Epithelial cell of esophagus (primary cell): ENCODE data around the gene SORCS1.

Experiments used
- DNase-seq: peaks from one replicate; pipeline ENCODE4 v3.0.0; 2010; ENCODE audit warnings: low read depth
- H3K4me3 ChIP-seq: 2 replicates; pipeline ENCODE4 v1.5.1; 2011; ENCODE audit warnings: mild to moderate bottlenecking, low read length, control low read depth
- TF ChIP-seq, protein P1 (sequence below): IDR thresholded peaks from 2 replicates; pipeline ENCODE4 v1.5.1; 2011; ENCODE audit warnings: low read depth, mild to moderate bottlenecking, low read length, control low read depth, inconsistent platforms; ENCODE audit not compliant: insufficient read depth; ENCODE audit errors: missing control alignments

Gene SORCS1

DNA sequence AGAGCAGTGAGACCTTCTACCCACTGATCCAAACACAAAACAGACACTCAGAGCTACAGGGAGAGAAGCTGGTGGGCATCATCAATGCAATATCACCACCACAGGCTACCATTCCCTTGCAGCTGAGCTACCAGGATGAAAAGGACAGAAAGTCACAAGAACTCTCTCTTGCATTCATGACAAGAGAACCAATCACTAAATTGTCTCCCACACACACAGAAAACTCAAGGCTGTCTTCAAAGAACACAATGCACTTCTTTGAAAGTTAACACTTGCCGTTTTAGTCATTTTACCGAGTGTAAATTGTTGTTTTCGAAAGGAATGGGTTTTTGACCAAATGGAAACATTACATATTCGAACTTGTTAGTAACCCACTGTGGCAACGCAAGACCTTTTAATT lies 626.6 kb downstream of the SORCS1 start:
- TF ChIP-seq, protein P1, sequence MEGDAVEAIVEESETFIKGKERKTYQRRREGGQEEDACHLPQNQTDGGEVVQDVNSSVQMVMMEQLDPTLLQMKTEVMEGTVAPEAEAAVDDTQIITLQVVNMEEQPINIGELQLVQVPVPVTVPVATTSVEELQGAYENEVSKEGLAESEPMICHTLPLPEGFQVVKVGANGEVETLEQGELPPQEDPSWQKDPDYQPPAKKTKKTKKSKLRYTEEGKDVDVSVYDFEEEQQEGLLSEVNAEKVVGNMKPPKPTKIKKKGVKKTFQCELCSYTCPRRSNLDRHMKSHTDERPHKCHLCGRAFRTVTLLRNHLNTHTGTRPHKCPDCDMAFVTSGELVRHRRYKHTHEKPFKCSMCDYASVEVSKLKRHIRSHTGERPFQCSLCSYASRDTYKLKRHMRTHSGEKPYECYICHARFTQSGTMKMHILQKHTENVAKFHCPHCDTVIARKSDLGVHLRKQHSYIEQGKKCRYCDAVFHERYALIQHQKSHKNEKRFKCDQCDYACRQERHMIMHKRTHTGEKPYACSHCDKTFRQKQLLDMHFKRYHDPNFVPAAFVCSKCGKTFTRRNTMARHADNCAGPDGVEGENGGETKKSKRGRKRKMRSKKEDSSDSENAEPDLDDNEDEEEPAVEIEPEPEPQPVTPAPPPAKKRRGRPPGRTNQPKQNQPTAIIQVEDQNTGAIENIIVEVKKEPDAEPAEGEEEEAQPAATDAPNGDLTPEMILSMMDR: no peak
- H3K4me3 ChIP-seq: no peak overlapping the region
- no peak for DNase-seq

- DNase-seq: peak; percentile 58
- TF ChIP-seq, protein P1: no peak
These were observed 629.1 kb downstream of the SORCS1 start for GRCh38 chr10:106535304-106535953.

DNA sequence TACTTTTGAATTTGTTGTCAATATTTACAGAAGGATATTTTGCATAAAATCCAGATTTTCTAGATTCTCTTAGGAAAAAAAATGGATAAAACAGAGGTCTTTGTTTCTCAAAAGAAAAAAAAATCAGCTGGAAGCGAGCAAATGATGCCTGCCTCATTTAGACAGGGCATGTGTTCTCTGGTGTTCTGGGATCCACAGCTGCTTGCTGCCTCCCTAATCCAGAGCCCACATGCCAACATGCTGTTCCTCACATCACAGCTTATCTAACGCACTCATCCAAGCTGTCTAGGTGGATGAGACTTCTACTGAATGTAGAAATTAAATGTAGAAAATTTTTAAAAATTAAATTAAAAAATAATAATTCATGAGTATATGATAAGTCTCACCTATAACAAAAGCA lies 630.1 kb downstream of the SORCS1 start:
- TF ChIP-seq, protein P1: no peak
- no peak overlapping the region for H3K4me3 ChIP-seq
- no peak for DNase-seq

More at GRCh38 chr10:106535304-106535953, 629.1 kb downstream of the SORCS1 start:
- H3K4me3 ChIP-seq: no peak overlapping the region

DNA sequence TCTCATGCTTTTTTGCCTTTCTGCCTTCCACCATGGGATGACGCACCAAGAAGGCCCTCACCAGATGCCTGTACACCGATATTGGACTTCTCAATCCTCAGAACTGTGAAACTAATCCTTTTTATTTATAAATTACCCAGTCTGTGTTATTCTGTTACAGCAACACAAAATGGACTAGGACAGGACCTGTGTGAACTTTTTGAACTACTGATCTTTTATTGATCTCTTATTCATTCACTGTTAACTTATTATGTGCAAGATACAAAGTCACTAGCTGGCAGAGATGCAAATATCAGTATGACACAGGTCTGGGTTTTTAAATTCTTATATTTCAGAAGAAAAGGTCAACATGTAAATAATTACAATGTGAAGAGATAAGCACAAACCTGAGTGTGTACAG lies 635.8 kb downstream of the SORCS1 start:
- no peak for DNase-seq
- TF ChIP-seq, protein P1: no peak
- no peak overlapping the region for H3K4me3 ChIP-seq

- no peak overlapping the region for H3K4me3 ChIP-seq
- TF ChIP-seq, protein P1: no peak
- DNase-seq: no peak
These were observed 638.7 kb downstream of the SORCS1 start for GRCh38 chr10:106525835-106526234.
